Measurements from ENCODE around the gene HERC4. TPM values are rescaled to one million over a fixed set of nuclear protein-coding genes. Genes with fewer than 3 reads are reported as not detected.

HERC4 gene, protein sequence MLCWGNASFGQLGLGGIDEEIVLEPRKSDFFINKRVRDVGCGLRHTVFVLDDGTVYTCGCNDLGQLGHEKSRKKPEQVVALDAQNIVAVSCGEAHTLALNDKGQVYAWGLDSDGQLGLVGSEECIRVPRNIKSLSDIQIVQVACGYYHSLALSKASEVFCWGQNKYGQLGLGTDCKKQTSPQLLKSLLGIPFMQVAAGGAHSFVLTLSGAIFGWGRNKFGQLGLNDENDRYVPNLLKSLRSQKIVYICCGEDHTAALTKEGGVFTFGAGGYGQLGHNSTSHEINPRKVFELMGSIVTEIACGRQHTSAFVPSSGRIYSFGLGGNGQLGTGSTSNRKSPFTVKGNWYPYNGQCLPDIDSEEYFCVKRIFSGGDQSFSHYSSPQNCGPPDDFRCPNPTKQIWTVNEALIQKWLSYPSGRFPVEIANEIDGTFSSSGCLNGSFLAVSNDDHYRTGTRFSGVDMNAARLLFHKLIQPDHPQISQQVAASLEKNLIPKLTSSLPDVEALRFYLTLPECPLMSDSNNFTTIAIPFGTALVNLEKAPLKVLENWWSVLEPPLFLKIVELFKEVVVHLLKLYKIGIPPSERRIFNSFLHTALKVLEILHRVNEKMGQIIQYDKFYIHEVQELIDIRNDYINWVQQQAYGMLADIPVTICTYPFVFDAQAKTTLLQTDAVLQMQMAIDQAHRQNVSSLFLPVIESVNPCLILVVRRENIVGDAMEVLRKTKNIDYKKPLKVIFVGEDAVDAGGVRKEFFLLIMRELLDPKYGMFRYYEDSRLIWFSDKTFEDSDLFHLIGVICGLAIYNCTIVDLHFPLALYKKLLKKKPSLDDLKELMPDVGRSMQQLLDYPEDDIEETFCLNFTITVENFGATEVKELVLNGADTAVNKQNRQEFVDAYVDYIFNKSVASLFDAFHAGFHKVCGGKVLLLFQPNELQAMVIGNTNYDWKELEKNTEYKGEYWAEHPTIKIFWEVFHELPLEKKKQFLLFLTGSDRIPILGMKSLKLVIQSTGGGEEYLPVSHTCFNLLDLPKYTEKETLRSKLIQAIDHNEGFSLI
- 59.1 TPM for total RNA-seq
- long read RNA-seq, partial matches to known transcripts = 4 of 19 reads
- long read RNA-seq, other reads (novel, unspliced or antisense) = 13 of 19 reads

DNA sequence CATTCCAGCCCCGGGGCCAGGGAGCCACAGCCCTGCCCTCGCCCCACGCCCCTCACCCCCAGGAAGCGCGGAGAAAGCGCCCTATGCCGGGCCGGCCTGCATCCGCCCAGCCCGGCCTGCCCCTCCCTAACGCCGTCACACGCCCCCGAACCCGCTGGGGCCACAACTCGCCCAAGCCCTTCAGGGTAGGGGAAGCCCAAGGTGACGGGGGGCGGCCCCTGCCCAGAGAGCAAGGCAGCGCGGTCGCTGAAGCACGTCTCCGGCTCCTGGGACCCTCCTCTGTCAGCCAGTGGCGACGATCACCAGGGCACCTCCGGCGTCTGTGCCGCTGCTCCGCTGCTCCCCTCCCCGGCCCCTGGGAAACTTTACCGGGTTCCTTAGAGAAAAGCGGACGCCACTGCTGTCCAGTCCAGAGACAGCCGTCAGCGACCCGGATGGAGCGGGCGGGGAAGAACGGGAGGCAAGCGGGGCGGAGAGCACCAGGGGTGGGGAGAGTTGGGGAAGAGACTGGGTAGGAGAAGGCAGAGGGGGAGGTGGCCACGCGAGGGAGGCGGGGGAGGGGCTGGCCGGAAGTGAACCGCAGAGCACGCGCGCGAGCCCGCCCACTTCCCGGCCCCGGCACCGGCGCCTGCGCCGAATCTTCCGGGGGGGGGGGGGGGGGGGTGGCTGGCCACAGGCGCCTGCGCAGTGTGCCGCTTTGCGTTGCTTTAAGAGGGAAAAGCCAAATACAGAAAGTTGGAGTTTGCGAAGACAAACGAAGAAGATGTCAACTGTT lies at the start of gene HERC4:
Gene HERC4, minus strand, starts transcription at position 509 of the 775 bp plus-strand sequence. CDS start 2,175 bp downstream, outside the sequence.
- DNase-seq (ENCODE audit: low spot score) = peak; percentile 96

- DNase-seq (ENCODE audit: low spot score) = no peak
These were observed 49.6 kb upstream of the HERC4 start for GRCh38 chr10:68124718-68125117.

DNA sequence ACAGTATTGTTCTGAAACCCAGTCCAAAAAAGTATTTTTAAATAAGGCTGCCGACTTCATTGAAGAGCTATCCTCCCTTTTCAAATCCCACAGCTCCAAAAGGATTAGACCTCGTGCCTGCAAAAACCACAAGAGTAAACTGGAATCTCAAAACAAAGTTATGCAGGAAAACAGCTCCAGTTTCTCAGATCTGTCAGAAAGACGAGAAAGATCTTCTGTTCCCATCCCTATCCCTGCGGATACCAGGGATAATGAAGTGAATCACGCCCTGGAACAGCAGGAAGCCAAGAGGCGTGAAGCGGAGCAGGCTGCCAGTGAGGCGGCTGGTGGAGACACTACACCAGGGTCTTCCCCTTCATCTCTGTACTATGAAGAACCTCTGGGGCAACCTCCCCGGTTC lies 46.8 kb upstream of the HERC4 start:
- DNase-seq (ENCODE audit: low spot score) = no peak

DNA sequence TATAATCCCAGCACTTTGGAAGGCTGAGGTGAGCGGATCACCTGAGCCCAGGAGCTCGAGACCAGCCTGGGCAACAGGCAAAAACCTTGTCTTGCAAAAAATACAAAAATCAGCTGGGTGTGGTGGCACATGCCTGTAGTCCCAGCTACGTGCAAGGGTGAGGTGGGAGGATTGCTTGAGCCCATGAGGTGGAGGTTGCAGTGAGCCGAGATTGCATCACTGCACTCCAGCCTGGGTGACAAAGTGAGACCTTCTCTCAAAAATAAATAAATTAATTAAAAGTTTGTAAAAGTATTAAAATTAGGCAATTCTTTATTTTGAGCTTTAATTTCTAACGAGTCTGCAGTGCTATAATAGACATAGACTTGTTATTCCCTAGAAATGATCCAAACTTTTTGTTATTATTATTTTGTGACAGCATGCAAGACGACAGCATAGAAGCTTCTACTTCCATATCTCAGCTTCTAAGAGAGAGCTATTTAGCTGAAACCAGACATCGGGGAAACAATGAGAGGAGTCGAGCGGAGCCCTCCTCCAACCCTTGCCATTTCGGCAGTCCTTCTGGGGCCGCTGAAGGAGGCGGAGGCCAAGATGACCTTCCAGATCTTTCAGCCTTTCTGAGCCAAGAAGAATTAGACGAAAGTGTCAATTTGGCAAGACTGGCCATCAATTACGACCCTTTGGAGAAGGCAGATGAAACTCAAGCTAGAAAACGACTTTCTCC lies 46.1 kb upstream of the HERC4 start:
- no peak for DNase-seq (ENCODE audit: low spot score)

- no peak for DNase-seq (ENCODE audit: low spot score)
These were observed 43.6 kb upstream of the HERC4 start for GRCh38 chr10:68118657-68119056.

DNA sequence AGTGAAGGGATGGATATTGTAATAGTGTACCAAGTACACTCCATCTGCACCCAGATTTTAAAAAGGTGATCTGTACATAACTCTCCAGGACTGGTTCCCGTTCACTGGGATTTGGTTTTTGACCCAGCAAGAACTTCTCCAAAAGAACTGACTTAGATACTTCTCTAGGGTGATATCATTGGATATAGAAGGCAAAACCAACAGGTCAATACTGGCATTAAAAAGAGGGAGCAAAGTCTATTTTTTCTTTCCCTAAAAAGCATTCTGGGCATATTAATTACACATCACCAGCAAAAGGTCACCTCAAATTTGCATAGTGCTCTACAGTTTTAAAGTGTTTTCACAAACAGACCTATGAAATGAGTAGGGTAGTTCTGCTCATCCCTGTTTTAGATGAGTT lies 37.8 kb upstream of the HERC4 start:
- no peak for DNase-seq (ENCODE audit: low spot score)

DNA sequence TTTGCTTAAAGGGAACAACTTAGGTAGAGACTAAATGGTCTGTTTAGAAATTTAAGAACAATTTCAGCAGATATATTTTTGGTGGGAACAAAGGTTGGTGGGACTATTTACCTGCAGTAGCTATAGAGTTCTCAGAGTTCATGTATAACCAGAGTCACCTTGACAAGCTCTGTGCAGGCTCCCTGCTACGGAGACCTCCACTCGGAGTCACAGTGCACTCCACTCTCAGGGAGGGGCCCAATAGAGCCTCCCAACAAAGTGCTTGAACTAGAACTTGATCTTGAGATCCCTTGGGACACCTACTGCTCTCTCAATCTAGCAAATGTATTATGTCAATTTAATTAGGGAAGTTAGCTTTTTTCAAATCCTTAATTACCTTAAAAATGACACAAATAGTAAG lies 36.5 kb upstream of the HERC4 start:
- DNase-seq (ENCODE audit: low spot score) = no peak

DNA sequence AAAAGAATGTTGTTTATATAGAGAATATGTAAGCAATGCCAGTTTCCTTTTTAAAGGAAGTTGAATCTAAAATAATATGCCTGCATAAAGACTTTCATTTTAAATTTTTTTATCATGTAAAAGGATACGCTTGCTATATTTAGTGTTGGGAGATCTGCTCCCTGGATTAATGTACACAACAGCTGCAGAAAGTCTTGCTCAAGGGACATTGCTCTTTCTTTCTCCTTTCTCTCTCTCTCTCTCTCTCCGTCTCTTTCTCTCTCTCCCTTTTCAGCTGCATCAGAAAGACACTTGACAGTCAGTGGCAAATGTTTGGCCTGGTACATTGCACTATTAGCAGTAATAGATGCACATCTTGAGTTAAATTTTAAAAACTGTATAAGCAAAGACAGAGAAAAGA lies 34.9 kb upstream of the HERC4 start:
- DNase-seq (ENCODE audit: low spot score) = no peak

DNA sequence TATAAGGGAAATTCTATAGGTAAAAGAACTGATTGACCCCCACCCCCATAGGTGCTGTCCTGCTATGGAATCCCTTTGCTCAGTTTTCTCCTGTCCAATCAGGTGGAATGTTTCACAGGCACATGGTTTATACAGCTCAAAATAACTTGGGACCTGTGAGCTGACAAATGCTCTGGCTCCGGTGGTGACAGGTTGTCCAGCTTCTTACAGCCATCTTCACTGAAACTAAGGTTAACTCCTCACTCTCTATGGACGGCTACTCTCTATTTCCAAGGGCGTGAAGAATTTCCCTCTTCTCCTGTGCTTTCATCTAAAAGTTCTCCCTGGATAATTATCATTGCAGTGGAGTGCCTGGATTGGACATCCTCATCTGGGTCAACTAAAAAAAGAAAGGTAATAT lies 34.2 kb upstream of the HERC4 start, which contains the start of gene MYPN:
Gene MYPN, plus strand, starts transcription at position 158 of the 400 bp plus-strand sequence. CDS start 11,951 bp downstream, outside the sequence.
- DNase-seq (ENCODE audit: low spot score) = no peak

GRCh38 chr10:68108653-68109052 lies 33.6 kb upstream of the HERC4 start:
- no peak for DNase-seq (ENCODE audit: low spot score)

DNA sequence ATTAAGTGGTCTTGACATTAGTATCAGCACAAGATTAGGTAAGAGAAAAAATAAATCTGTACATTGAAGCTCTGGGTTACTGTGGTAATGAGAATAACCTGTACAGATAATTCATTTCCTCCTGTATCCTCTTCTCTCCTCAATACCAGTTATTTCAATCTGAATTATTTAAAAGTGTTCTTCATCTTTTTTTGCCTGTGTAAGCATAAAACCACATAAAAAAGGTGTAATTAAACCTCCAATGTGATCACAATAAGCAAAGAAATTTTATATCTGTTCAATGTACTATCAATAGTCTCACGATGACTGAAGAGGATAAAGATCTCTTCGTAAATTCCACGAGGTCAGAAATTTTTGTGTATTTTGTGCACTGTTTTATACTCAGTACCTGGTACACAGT lies 33.0 kb upstream of the HERC4 start:
- DNase-seq (ENCODE audit: low spot score) = no peak

DNA sequence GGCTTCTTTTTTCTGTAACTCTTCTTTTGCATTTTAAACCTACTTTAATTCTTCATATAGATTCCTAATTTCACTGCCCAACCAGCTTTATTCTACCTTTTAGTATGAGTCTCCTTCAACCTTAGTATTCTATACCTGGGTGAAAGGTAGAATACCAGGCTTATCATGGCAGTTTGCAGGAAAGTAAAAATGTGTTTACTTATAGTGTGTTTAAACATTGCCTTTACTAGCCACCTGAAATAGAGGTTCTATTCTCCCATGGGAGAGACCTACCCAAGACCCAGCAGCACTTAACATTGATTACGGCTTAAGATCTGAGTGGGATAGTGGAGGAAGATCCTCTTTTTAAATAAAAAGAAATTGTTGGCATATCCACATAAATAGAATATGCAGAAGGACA lies 32.6 kb upstream of the HERC4 start:
- no peak for DNase-seq (ENCODE audit: low spot score)

DNA sequence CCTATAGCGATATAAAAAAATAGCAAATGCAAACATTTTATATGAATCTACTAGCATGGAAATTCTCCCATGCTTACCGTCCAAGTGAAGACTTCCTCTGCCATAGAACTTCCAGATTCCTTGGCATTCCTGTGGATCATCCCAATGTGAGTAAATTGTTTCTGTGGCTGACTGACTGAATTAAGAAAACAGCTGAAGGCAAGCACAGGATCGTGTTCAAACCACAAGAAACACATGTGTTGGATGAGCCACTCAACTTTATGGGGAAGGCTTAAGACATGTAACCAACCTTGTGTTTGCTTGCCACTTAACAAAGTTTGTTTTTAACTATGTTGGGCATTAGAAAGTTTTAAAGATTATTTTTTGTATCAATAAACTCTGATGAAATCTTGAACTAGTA lies 31.6 kb upstream of the HERC4 start:
- no peak for DNase-seq (ENCODE audit: low spot score)

GRCh38 chr10:68105820-68106219 lies 30.7 kb upstream of the HERC4 start:
- no peak for DNase-seq (ENCODE audit: low spot score)

GRCh38 chr10:68103901-68104300 lies 28.8 kb upstream of the HERC4 start:
- no peak for DNase-seq (ENCODE audit: low spot score)

DNA sequence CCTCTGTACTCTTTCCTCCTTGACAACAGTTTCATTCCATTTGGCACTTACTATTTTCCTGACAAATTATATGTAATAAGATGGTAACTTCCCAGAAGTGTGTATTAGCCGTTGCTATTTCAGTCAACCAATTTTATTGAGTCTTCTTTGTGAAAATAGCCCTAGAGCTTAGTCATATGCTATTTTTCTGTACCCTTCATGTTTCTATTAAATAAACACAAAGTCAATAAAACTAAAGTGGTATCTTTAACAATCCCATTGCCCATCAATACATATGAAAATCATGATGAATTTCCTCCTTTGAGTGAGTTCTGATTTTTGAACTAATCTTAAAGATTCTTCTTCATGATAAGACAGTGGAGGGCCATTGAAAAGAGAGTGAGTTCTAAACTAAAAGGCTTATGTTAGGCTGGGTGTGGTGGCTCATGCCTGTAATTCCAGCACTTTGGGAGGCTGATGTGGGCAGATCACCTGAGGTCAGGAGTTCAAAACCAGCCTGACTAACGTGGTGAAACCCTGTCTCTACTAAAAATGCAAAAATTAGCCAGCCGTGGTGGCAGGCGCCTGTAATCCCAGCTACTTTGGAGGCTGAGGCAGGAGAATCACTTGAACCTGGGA lies 28.3 kb upstream of the HERC4 start:
- DNase-seq (ENCODE audit: low spot score) = no peak

GRCh38 chr10:68101066-68101465 lies 26.0 kb upstream of the HERC4 start:
- DNase-seq (ENCODE audit: low spot score) = no peak

GRCh38 chr10:68099736-68100135 lies 24.7 kb upstream of the HERC4 start:
- no peak for DNase-seq (ENCODE audit: low spot score)

- no peak for DNase-seq (ENCODE audit: low spot score)
These were observed 21.9 kb upstream of the HERC4 start for GRCh38 chr10:68096913-68097516.

All from mesenteric fat pad (tissue), 1 donor.